GM18867 (cell line): ENCODE measurements around the gene CD83.
"Not testable (repeated sequence)": the region's sequence is repeated elsewhere in the genome, so short reads cannot be mapped to it uniquely, and the experiment has no call there.

Experiments used
- ATAC-seq: cut with Tn5 transposase; IDR thresholded peaks from one replicate; pipeline ENCODE4 v1.9.1; 2021; ENCODE audit warnings: mild to moderate bottlenecking, moderate library complexity; ENCODE audit not compliant: unreplicated experiment

CD83 gene

GRCh38 chr6:14146506-14147096, 29.0 kb downstream of the CD83 start:
- no peak for ATAC-seq

- no peak for ATAC-seq
These were observed 30.3 kb downstream of the CD83 start for GRCh38 chr6:14147891-14148290.

- ATAC-seq: no peak
These were observed 30.9 kb downstream of the CD83 start for GRCh38 chr6:14148471-14148870.

- no peak for ATAC-seq
These were observed 31.6 kb downstream of the CD83 start for GRCh38 chr6:14149053-14149738.

DNA sequence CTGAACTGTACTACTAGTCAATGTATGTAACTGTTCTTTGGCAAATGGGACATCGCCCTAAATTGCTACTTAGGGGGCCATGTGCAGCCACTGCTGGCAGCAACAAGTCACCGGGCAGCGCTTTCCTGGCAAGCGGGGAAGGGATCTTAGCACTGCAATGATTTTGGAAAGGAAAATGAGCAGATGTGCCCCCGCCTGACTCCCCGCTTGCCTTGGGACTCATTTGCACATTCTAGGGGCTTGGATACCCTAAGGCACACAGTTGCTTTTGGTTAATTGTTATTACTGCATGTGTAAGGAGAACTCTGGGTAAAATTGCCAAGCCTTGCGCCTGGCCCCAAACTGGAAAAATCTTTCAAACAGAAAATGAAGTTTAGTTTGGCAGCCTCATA, 32.2 kb downstream of the CD83 start:
- no peak for ATAC-seq

DNA sequence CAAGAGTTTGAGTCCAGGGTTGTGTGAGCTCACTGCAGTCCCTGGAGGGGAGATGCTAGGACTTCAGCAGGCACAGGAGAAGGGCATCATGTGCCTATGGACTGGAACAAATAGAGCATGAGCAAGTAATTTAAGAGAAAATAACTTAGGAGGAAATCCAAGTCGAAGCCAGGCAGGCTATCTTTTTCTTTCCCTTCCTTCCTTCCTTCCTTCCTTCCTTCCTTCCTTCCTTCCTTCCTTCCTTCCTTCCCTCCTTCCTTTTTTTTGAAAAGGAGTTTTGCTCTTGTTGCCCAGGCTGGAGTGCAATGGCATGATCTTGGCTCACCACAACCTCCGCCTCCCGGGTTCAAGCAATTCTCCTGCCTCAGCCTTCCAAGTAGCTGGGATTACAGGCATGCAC, 33.7 kb downstream of the CD83 start:
- ATAC-seq: not testable (repeated sequence)

DNA sequence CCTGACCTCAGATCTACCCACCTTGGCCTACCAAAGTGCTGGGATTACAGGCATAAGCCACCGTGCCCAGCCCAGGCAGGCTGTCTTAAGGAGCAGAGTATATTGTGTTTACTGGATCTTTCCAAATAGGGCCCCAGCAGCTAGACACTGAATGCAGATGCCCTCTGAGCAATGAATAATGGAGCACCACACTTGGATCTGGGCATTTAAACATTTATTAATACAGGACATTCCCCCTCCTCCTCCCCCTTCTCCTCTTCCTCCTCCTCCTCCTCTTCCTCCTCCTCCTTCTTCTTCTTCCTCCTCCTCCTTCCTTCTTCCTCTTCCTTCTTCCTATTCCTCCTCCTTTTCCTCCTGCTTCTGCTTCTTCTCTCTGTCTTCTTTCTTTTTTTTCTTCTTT, 34.2 kb downstream of the CD83 start:
- ATAC-seq: no peak

DNA sequence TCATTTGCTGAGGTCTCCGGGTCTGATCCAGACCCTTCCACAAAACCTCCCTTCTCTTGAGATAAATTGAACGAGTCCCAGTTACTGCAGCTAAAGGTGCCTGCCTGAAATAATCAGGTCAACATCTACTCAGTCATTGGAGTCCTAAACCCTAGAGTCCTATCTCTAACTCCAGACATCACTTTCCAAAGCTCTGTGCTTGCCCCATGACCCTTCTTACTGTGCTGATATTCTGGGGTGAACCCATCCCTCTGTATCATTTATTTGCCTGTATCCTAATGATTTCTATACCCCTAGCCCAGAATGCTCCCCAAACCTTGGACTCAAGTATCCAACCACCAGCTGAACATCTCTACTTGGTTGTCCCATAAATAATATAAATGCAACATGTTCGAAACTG, 35.7 kb downstream of the CD83 start:
- no peak for ATAC-seq

- no peak for ATAC-seq
These were observed 41.5 kb downstream of the CD83 start for GRCh38 chr6:14159090-14159489.

DNA sequence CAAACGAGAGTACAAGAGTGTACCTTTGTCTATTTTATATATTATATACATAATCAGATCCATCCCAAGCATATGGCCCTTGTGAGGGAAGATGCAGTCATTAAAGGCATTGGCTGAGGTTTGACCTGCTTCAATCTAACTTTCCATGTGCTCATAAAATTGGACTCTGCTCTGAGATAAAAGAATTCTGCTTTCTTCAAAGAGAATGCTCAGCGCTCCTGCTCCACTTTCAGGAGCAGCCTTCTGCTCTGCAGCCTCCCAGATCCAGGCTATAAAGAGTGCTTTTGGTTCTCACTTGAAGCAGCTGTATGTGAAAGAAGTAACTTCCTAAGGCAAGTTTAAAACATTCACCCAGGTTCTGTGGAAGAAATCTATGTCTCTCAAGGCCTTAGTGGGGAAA, 45.3 kb downstream of the CD83 start:
- no peak for ATAC-seq

- no peak for ATAC-seq
These were observed 47.5 kb downstream of the CD83 start for GRCh38 chr6:14165091-14165490.

GRCh38 chr6:14166839-14167238, 49.3 kb downstream of the CD83 start:
- ATAC-seq: no peak

DNA sequence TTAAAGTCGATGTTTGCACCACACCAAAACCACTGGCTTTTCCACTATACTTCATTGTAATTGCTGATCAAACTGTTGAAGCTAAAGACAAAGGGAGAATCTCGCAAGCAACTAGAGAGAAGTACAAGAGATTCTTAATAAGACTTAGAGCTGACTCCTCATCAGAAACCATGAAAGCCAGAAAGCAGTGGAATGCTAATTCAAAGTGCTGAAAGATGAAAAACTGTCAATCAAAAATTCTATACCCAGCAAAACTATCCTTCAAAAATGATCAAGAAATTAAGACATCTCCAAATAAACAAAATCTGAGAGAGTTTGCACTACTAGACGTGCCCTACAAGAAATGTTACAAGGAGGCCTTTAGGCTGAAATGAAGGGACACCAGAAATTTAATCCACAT, 52.6 kb downstream of the CD83 start:
- ATAC-seq: no peak

DNA sequence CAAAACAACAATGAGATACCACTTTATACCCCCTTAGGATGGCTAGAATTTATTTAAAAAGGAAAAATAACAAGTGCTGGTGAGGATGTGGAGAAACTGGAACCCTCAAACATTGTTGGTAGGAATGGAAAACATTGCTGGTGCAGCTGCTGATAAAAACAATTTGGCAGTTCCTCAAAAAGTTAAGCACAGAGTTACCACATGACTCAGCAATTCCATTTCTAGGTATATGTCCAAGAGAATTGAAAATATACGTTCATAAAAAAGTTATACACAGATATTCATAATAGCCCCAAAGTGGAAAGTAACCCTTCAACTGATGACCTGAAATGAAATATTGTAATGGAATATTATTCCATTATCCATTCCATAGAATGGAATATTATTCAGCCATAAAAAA, 55.0 kb downstream of the CD83 start:
- no peak for ATAC-seq

DNA sequence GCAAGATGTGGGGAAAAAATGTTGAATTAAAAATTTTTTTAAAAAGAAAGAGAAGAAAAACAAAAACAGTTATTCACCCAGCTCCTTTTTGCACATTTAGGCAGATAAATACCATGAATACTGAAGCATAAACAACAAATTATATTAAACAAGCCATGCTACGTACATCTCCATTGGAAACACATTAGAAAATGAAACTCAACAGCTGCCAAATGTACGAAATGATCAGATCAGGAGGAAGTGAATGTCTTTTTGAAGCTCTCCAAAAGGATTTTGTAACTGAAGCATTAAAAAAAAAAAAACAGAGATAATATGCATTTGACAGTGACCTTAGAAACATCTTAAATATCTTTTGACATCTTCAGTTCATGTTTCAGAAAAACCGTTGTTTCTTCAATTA, 56.7 kb downstream of the CD83 start:
- no peak for ATAC-seq

DNA sequence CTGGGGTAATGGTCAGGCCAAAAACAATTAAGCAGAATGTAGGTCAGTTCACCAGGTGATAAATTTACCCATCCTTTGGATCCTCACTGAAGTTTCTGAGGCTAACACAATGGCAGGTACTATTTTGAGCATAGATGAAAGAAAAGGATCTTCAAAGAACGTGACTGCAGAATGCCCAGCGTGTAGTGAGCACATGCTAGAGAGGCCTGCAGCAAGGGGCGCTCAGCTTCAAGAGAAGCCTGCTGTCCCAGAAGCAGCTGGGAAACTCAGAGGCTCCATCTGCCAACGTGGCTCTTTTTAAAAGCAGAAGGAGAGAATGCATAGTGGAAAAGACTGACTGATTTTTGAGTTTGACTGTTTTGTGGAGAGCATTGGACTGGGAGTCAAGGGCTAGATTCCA, 57.4 kb downstream of the CD83 start:
- ATAC-seq: no peak

DNA sequence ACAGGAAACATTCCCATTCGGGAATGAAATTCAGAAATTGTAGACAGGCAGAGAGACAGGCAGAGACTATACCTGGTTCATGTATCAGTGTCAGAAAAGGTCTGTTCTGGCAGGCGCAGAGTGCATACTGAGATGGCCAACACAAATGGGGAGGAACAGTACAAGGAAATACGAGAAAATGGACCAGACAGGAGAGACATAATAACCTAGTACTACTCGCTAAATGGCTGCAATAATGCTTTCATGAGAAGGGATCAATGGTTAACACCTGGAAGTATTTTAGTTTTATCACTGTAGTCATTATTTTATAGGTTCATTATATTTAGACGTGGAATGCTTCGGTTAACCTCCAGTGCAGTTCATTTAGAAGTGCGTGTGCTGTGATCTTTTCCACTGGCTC, 58.9 kb downstream of the CD83 start:
- ATAC-seq: no peak

DNA sequence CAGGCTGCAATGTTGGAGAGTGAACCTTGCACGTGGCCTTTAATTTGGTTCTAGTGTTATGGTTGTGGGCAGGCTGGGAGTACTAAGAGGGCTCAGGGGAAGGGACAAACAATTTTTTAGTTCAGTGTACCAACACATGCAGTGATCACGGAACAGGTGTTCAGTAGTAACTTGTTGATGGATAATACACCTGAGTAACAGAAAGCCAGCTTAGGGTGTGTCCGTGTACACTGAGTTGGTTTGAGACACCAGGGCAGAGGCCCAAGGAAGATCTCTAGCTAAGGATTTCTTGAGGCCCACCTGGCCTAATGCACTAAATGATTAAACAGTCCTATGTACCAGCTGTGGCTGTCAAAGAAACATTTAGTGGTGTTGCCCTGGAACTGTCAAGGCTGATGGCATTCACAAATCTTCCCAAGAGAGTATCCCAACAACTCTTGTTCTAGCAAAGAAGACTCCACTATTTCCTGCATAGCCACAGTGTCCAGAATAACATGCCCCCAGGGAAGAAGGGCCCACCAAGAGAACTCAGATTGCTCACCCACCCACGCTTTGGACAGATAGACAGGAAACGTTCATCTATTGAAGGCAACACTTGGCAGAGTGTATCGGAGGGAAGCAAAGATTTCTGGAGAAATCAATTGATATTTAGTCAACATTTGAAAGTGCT, 60.0 kb downstream of the CD83 start:
- no peak for ATAC-seq

- ATAC-seq: no peak
These were observed 60.5 kb downstream of the CD83 start for GRCh38 chr6:14178083-14178445.

GRCh38 chr6:14180609-14181008, 63.0 kb downstream of the CD83 start:
- no peak for ATAC-seq

DNA sequence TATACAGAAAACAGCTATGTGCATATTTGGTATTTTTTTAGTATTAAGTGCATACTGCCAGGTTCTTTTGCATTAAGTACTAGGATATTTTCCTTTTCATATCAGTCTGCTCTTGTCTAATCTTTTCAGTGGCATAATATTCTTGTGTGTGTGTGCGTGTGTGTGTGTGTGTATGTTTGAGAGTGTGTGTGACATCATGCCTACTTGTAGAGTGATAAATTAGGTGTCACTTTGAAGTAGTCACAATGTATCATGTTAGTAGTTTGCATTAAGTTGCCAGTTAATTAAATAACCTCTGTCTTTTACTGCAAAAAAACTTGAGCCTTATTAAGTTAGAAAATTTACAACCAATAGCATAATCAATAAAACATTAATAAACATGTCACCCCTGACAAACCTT, 65.3 kb downstream of the CD83 start:
- no peak for ATAC-seq
